Mucosa of rectum (tissue), 2 donors: ENCODE data around the gene SLC28A1.

Experiments
- H3K27ac ChIP-seq, 2 donors: one replicate each; pipeline ENCODE4 v1.7.0; 2013; ENCODE audit warnings: inconsistent platforms in 2 of 2, low read depth in 2 of 2, low read length in 2 of 2
- H3K27me3 ChIP-seq, 2 donors: one replicate each; pipeline ENCODE4 v1.7.0; 2013; ENCODE audit warnings: low read length in 2 of 2; ENCODE audit not compliant: control insufficient read depth in 2 of 2, insufficient read depth in 2 of 2
- H3K36me3 ChIP-seq, 2 donors: one replicate each; pipeline ENCODE4 v1.7.0; 2013; ENCODE audit warnings: low read length in 2 of 2; ENCODE audit not compliant: control insufficient read depth in 2 of 2, insufficient read depth in 2 of 2
- H3K4me1 ChIP-seq, 2 donors: one replicate each; pipeline ENCODE4 v1.7.0; 2013; ENCODE audit warnings: low read length in 2 of 2, mild to moderate bottlenecking in 1 of 2; ENCODE audit not compliant: control insufficient read depth in 2 of 2, insufficient read depth in 2 of 2
- H3K4me3 ChIP-seq, 2 donors: one replicate each; pipeline ENCODE4 v1.7.0; 2013; ENCODE audit warnings: low read length in 2 of 2
- H3K9ac ChIP-seq, 2 donors: one replicate each; pipeline ENCODE4 v1.7.0; 2013; ENCODE audit warnings: low read length in 2 of 2, low read depth in 1 of 2, mild to moderate bottlenecking in 1 of 2
- H3K9me3 ChIP-seq, 2 donors: one replicate each; pipeline ENCODE4 v1.7.0; 2013; ENCODE audit warnings: low read length in 2 of 2; ENCODE audit not compliant: control insufficient read depth in 2 of 2
- donor health status: healthy.
- donor health status: Normal muscosa, but diverticular disease.

Gene SLC28A1

GRCh38 chr15:84859651-84860050 is 24.8 kb upstream of the SLC28A1 start:
- no peaks in the 10 kb centered on the region for H3K4me1 ChIP-seq
- no peaks in the 10 kb centered on the region for H3K27me3 ChIP-seq
- no peaks in the 10 kb centered on the region for H3K9me3 ChIP-seq
- H3K27ac ChIP-seq: no peak overlapping the region
- no peak overlapping the region for H3K4me3 ChIP-seq
- H3K9ac ChIP-seq: no peak overlapping the region
- H3K36me3 ChIP-seq: no peaks in the 10 kb centered on the region

DNA sequence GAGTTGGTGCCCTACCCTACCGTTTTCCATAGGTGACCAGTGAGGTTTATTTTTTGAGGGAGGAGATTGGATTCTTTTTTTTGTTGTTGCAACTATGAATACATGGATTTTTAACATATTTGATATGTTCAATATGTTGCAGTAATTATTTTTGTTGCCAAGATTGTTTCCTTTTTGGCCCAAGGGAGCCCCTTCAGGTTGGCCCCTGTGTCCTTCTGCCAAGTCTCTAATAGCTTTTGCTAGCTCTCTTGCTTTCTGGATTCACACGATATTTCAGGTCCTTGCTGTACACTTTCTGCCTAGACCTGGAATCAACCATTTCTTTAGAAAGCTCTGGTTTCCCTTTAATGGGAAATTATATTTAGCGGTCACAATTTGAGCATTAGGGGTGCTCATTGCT is 22.7 kb upstream of the SLC28A1 start:
- Histone ChIP-seq H3K9me3 (no peaks in the 10 kb centered on the region), H3K27me3 (no peaks in the 10 kb centered on the region), H3K27ac (no peak overlapping the region), H3K4me1 (no peaks in the 10 kb centered on the region), H3K9ac (no peak overlapping the region), H3K4me3 (no peak overlapping the region), H3K36me3 (no peaks in the 10 kb centered on the region)

DNA sequence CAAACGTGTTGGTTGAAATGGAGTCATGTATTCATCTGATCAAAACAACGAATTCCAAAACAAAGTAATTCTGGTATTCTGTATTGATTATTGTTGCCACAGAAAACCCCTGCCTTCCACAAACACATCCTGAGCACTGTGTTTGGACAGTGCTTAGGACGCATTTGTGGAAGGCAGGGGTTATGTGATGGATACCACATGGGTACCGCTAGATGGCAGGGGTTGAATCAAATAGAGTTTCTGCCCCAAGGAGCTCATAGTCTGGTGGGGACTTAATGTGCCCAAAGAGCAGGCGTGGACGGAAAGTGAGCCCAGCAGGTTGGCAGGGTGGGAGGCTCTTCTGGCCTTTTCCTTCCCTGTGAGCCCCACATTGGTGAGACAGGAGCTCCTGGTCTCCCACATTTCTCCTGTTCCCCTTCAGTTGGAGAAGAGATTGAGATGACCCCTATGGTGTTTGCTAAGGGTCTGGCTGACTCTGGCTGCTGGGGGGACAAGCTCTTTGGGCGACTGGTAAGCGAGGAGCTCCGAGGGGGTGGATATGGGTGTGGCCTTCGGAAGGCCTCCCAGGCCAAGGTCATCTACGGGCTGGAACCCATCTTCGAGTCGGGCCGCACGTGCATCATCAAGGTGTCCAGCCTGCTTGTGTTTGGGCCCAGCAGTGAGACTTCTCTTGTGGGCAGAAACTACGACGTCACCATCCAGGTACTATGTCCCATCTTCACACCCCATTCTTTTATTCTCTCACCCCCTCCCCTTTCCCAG is 22.1 kb upstream of the SLC28A1 start:
- Histone ChIP-seq H3K9me3 (no peaks in the 10 kb centered on the region), H3K27ac (no peak overlapping the region), H3K36me3 (no peaks in the 10 kb centered on the region), H3K9ac (no peak overlapping the region), H3K4me1 (no peaks in the 10 kb centered on the region), H3K27me3 (no peaks in the 10 kb centered on the region), H3K4me3 (no peak overlapping the region)

DNA sequence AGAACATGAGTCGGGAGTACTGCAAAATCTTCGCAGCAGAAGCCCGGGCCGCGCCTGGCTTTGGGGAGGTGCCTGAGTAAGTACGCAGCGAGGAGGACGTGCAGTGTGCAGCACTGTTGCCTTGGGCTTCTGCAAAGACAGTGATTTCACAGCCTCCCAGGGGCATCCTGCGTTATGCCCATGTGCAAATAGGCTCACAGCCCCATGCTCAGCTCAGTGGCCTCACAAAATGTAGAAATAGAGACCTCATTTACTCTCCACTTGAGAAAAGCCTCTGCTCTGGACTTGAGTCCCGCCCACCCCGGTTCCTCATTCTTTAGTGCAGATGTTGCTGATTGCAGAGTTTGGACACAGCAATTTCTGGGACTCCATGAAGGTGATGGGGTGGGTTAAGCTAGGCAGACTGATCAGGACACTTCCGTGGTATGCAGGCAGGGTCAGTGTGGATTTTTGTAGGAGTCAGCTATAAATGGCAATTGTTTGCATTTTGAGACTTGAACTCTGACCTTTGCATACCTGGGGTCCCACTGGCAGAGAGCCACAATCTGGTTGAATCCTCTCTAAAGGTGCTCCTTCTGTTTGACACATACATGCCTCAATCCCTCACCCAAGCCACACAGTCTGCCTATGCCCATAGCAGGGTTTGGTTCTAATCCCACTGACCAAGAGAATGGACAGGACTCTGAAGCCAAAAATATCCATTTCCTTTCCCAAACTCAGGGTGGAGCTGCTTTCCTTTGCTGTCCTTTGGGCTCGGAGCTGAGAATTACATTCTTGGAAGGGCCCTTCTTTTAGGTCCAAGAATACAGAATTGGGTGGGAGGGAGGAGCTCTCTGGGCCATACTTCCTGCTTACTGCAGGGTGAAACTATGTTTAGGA is 20.7 kb upstream of the SLC28A1 start:
- Histone ChIP-seq H3K36me3 (no peaks in the 10 kb centered on the region), H3K27me3 (no peaks in the 10 kb centered on the region), H3K4me3 (no peak overlapping the region), H3K9ac (no peak overlapping the region), H3K27ac (no peak overlapping the region), H3K9me3 (no peaks in the 10 kb centered on the region), H3K4me1 (no peaks in the 10 kb centered on the region)

- no peak overlapping the region for H3K9ac ChIP-seq
- H3K27me3 ChIP-seq: no peaks in the 10 kb centered on the region
- H3K9me3 ChIP-seq: no peaks in the 10 kb centered on the region
- no peak overlapping the region for H3K4me3 ChIP-seq
- H3K36me3 ChIP-seq: no peaks in the 10 kb centered on the region
- no peaks in the 10 kb centered on the region for H3K4me1 ChIP-seq
- H3K27ac ChIP-seq: no peak overlapping the region
Observed at GRCh38 chr15:84864444-84864795, 20.0 kb upstream of the SLC28A1 start.

DNA sequence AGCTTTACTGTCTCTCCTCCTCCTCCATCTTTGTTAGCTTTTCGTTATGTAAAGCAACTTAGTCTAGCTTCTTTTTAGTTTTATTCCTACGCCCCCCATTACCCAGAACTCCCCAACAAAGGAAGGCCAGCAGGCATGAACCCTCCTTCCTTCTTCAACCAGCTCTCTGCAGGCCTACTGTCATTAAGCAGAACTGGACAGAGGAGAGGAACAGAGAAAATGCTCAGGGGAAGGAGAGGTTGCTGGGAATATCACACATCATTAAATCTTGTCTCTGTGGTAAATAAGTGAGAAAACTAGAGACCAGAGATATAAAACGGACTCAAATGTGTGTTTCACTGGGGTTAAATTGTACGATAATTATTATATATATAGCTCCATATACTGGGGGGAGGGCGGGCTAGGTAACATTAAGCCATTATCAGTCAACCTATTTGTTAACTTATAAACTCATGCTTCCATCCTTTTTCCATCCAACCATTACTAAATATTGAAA is 19.3 kb upstream of the SLC28A1 start:
- H3K9me3 ChIP-seq: no peaks in the 10 kb centered on the region
- H3K4me3 ChIP-seq: no peak overlapping the region
- no peaks in the 10 kb centered on the region for H3K27me3 ChIP-seq
- no peak overlapping the region for H3K9ac ChIP-seq
- no peaks in the 10 kb centered on the region for H3K36me3 ChIP-seq
- H3K27ac ChIP-seq: no peak overlapping the region
- H3K4me1 ChIP-seq: no peaks in the 10 kb centered on the region

DNA sequence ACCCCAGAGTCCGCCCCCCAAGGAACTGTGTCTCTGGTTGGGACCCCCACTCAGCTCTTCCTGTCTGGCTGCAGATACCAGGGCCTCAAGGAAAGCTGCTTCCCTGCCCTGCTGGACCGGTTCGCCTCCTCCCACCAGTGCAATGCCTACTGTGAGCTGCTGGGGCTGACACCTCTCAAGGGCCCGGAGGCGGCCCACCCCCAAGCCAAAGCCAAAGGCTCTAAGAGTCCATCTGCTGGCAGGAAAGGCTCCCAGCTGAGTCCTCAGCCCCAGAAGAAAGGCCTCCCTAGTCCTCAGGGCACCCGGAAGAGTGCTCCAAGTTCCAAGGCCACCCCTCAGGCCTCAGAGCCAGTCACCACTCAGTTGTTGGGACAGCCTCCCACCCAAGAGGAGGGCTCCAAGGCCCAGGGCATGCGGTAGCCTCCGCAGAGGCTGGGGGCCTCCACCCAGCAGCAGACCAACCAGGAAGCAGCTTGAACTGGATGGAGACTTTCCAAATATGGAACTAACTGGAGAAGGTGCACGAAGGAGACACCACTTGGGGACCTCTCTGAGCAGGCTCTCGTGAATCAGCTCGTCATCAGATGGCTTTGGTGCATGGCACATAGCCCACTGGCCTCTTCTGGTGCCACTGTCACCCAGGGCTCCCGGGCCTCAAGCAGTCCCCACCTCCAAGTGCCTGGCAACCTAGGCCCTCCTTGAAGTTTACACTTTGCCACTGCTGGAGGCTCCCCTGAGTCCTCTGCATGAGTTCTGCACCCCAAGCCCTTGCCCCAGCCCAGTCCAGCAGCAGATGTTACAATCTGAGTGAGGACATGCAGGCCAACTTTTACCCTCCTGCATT is 16.2 kb upstream of the SLC28A1 start:
- Histone ChIP-seq H3K27ac (no peak overlapping the region), H3K36me3 (no peaks in the 10 kb centered on the region), H3K4me3 (no peak overlapping the region), H3K9me3 (no peaks in the 10 kb centered on the region), H3K9ac (no peak overlapping the region), H3K4me1 (no peaks in the 10 kb centered on the region), H3K27me3 (no peaks in the 10 kb centered on the region)

- Histone ChIP-seq H3K4me3 (no peak overlapping the region), H3K27ac (no peak overlapping the region), H3K9ac (no peak overlapping the region), H3K9me3 (no peaks in the 10 kb centered on the region), H3K36me3 (no peaks in the 10 kb centered on the region), H3K27me3 (no peaks in the 10 kb centered on the region), H3K4me1 (no peaks in the 10 kb centered on the region)
Observed at GRCh38 chr15:84869510-84869909, 15.0 kb upstream of the SLC28A1 start.

DNA sequence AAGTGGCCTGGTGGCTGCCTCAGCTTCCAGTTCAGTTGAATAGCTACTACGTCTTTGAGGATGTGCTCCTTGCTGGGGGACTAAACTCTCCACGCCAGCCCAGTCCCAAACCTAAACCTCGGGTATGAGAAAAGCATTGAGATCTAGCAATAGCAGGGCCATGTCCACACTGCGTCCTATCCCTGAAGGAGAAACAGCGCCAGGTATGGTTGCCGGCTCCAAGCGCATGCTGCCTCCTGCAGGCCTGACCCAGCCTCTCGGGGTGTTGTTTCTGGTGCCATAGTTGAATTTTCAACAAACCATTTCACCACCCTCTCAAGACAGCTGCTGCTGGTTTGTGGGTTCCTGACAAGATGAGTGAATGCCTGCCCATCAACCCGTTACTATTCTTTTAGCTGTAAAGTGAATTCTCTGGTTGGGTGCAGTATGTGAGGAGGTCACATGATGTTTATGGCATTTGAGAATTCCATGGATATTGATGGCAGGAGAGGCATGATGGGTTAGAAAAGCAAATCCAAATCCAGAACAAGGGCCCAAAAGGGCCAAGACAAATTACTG is 13.0 kb upstream of the SLC28A1 start:
- no peak overlapping the region for H3K9ac ChIP-seq
- H3K4me1 ChIP-seq: no peaks in the 10 kb centered on the region
- no peak overlapping the region for H3K4me3 ChIP-seq
- no peak overlapping the region for H3K27ac ChIP-seq
- no peaks in the 10 kb centered on the region for H3K36me3 ChIP-seq
- no peaks in the 10 kb centered on the region for H3K9me3 ChIP-seq
- no peaks in the 10 kb centered on the region for H3K27me3 ChIP-seq
